A549 treated with CORT108297 at 1 μM for 4 hours (cell line): ENCODE measurements around the gene OR4C5. TPM values are rescaled to one million over a fixed set of nuclear protein-coding genes. Genes with fewer than 3 reads are reported as not detected.

ENCODE experiments used
- total RNA-seq: library from RNA; stranded (reverse); fragments of 200-300 nt; extraction: Qiagen RNA extraction; gene quantifications from 5 replicates; pipeline ENCODE4 v1.2.3, GENCODE V29; 2022

OR4C5 gene
- total RNA-seq, result not detected in 5 replicates

GRCh38 chr11:48366365-48366764 is at the start of gene OR4C5:
Gene OR4C5, minus strand, starts transcription at chr11:48366465. Its CDS starts 0 bp downstream, at chr11:48366465.

DNA sequence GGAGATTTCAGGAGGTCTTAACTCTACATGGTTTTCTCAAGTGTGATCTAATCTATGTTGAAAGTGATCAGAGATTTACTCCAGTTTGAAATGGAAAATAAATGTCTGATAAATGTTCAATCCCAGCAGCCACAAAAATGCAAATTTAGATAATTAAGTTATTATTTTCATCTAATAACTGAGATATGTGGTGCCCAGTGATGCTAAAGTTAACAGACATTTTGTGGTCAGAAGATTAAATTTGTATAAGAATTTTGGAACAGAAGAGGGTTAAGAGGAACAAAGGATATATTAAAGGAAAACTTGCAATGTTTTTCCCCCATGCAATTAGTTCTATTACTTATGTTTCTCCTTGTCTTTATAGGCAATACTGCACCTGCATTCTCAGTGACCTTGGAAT is 41.6 kb downstream of the OR4C5 start, which contains the start of gene OR4C3:
Gene OR4C3 (plus strand): TSS at position 301 of the 400 bp plus-strand sequence. CDS start 102 bp downstream, outside the sequence.

Other genes with a start within 250 kb of the OR4C5 start
- not detected in 5 replicates for gene OR4B1, start 149.7 kb downstream of the OR4C5 start, total RNA-seq
- not detected in 5 replicates for gene OR4X2, start 121.4 kb downstream of the OR4C5 start, total RNA-seq
- not detected in 5 replicates for gene OR4X1, start 102.6 kb downstream of the OR4C5 start, total RNA-seq
- gene OR4S1, start 60.2 kb downstream of the OR4C5 start, total RNA-seq, result not detected in 5 replicates
- not detected in 5 replicates for gene OR4C3, start 41.5 kb downstream of the OR4C5 start, total RNA-seq
- gene OR4A47, start 122.3 kb upstream of the OR4C5 start, total RNA-seq, result not detected in 5 replicates